DMS114 treated with DMSO at 0.1 percent for 48 hours (cell line): ENCODE data around the gene TNS1.

Experiments used
- DNase-seq: peaks from one replicate; lab custom pipeline; 2025; ENCODE audit not compliant: unreplicated experiment; lab: John Stamatoyannopoulos, UW

TNS1 gene

GRCh38 chr2:217983276-217984233 lies 19.2 kb downstream of the TNS1 start:
- DNase-seq, result no peak

DNA sequence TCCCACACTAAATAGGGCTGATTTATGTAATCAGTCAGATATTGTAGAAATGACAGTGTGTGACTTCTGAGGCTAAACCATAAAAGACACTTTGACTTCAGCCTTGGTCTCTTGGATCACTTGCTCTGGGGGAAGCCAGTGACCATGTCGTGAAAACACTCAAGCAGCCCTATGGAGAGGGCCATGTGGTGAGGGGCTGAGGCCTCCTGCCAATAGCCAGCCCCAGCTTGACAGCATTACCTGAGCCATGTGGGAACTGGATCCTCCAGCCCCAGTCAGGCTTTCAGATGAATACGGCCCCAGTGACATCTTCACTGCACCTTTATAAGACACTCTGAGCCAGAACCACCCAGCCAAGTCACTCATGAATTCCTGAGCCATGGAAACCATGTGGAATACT lies 20.8 kb downstream of the TNS1 start:
- DNase-seq, result no peak

- no peak for DNase-seq
Observed at GRCh38 chr2:217981084-217981730, 21.6 kb downstream of the TNS1 start.

GRCh38 chr2:217980591-217980990 lies 22.2 kb downstream of the TNS1 start:
- no peak for DNase-seq

- no peak for DNase-seq
Observed at GRCh38 chr2:217980036-217980435, 22.8 kb downstream of the TNS1 start.

- DNase-seq, result no peak
Observed at GRCh38 chr2:217979151-217979811, 23.5 kb downstream of the TNS1 start.

- no peak for DNase-seq
Observed at GRCh38 chr2:217978536-217979150, 24.2 kb downstream of the TNS1 start.

DNA sequence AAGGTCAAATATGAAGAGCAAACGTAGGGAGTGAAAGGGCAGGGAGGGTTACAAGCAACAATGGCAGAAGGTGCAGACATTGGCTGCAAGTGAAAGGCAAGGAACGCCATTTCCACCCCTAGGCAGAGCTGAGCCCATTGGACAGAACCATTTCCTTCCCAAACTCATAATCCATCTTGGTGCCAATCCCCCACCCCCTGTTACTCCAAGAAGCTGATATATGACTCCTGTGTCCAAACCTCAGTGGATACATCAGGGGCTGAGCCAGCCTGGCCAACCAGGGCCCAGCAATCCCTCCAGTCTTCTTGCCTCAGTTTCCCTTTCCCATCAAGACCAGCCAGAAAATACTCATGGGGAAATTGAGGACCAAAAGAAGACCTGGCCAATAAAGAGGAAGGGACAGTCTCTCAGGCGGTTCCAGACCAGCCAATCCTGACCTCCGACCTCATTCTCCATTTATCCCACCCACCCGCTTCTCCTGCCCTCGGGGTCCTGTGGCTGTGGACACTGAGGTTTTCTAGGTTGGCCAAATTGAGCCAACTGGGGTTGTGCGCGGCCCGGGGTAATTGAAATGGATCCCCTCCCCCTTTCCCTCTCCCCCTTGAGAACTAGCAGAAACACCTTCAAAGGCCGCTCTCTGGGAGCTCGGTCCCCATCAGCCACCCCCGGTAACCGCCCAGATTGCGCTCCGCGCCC lies 24.8 kb downstream of the TNS1 start:
- DNase-seq, result no peak

- DNase-seq, result no peak
Observed at GRCh38 chr2:217976301-217976700, 26.5 kb downstream of the TNS1 start.

GRCh38 chr2:217975626-217976025 lies 27.2 kb downstream of the TNS1 start:
- no peak for DNase-seq

DNA sequence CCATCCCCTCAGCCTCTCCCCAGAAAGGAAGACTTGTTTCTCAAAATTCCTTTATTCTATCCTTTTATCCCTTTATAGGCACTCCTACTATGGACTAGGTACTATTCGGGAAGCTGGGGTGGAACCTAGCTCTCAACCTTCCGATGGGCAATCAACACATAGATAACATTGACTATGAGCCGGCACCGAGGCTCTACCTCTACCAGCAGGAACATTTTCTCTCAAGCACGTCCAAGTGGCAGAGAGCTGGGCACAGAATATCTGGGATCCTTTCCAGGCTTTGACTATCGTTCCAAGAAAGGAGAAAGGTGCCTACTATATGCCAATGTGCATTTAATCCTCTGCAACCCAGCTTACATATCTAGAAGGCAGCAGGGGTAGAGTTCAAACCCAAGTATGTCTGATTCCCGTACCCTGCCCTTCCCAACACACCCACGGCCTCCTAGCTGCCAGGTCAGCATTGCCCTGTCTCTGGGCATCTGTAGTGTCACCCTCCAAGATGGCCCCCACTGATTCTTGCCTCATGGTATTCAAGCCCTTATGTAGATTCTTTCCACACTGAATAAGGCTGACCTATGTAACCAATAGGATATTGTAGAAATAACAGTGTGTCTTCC lies 28.3 kb downstream of the TNS1 start:
- DNase-seq, result no peak

DNA sequence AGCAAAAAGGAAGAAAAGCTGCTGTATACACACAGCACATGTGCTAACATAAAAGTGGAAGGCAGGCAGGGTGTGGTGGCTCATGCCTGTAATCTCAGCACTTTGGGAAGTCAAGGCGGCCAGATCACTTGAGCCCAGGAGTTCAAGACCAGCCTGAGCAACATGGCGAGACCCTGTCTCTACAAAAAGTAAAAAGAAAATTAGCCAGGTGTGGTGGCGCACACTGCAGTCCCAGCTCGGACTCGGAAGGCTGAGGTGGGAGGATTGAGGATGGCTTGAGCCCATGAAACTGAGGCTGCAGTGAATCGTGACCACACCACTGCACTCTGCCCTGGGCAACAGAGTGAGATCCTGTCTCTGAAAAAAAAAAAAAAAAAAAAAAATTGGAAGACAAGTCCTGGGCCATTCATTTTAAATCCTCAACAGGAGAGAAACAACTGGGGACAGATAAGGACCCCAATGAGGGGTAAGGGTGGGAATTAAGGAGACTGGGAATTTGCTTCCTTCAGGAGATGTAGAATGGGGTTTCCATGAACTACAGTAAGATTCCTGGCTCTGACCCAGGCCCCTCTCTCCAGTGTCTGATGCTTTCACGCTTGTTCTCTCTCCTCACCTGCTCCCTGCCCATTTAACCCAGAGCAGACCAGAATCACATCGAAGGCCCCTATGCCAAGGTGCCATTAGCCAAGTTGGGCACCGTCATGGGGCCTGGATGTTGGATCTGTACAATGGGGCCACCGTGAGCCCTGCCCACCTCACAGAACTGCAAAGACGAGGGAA lies 29.6 kb downstream of the TNS1 start:
- DNase-seq, result no peak

GRCh38 chr2:217972490-217972889 lies 30.3 kb downstream of the TNS1 start:
- DNase-seq, result no peak

DNA sequence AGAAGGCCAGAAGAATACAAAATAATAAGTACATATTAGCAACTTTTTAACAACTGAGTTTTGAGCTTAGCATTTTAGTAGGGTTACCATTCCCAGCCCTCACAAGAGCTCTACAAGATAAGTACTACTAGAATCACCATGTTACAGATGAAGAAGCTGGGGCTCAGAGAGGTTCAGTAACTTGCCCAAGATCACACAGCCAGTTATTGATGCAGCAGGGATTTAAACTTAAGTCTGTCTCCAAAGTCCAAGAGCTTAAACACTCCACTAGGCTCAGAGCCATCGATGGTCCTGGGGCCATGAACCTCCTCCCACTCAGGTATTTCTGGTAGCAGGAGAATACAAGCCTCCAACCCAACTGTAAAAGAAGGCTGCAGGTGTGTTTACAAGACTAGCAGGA lies 30.8 kb downstream of the TNS1 start:
- no peak for DNase-seq

DNA sequence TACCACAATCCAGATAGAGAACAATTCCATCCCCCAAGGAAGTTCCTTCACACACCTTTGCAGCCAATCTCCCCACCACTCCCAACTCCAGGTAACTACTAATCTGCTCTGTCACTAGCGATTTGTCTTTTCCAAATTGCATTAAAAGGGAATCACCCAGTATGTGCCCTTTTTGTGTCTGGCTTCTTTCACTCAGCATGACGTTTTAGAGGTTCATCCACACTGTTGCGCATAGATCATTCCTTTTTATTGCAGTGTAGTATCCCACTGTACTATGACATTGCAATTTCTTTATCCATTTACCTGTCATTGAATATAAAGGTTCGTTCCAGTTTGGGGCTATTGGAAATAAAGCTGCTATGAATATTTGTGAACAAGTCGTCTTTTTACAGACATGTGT lies 31.6 kb downstream of the TNS1 start:
- no peak for DNase-seq

DNA sequence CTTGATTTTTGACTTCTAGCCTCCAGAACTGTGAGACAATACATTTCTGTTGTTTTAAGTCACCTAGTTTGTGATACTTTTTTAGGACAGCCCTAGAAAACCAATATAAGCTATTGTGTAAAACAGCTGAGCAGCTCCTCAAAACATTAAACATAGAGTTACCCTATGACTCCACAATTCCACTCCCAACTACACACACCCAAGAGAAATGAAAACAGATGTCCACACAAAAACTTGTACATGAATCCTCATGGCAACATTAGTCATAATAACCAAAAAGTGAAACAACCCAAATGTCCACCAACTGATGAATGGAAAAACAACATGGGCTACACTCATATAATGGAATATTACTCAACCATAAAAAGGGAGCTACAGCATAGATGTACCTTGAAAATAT lies 32.6 kb downstream of the TNS1 start:
- no peak for DNase-seq

DNA sequence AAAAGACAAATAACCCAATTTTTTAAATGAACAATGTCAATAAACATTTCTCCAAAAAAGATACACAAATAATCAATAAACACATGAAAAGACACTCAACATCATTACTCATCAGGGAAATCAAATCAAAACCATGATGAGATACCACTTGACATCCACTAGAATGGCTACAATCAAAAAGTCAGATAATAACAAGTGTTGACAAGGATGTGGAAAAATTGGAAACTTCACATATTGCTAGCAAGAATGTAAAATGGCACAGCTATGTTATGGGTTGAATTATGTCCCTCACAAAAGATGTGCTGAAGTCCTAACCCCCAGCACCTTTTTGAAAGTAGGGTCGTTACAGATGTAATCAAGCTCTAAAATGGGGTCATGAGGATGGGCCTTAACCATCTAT lies 33.2 kb downstream of the TNS1 start:
- DNase-seq, result no peak

DNA sequence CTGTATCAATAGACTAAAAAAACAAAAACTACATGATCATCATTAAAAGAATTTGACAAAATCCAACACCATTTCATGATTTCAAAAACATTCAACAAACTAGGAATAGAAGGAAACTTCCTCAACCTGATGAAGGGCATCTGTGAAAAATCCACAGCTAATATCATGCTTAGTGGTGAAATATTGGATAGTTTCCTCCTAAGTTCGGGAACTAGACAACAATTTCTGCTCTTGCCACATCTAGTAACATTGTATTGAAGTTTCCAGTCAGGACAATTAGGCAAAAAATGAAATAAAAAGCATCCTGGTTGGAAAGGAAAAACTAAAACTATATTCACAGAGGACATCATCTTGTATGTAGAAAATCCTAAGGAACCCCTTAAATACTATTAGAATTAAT lies 34.8 kb downstream of the TNS1 start:
- DNase-seq, result no peak

DNA sequence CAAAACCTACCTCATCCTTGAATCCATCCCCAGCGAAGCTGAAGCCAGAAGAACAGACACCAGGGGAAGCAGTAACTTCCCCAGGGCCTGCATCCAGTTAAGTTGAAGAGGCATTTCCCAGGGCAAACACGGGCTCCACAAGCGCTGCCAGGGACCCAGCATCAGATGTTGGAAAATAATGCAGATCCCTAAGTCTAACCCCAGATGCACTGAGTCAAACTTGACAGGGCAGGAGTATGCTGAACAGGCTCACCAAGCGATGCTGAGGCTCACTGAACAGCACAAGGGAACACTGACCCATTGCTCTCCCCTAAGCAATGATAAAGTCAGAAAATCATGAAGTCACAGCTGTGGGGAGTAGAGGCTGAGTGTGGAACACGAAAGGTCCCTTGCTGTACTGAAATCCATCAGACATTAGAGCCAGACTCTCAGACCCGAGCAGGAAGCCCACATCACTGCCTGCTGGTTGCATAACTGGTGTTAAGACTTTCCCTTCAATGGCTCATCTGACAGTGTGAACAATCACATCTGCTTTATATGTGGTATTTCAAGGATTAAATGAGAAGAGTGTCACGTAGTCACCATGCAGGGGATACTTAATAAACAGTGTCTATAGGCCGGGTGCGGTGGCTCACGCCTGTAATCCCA lies 36.2 kb downstream of the TNS1 start:
- DNase-seq, result no peak
